Measurements from ENCODE around the gene ZNF821.
"Not testable (repeated sequence)": the region's sequence is repeated elsewhere in the genome, so short reads cannot be mapped to it uniquely, and the experiment has no call there.

Gene ZNF821

GRCh38 chr16:71902656-71903365, 18.8 kb upstream of the ZNF821 start:
- no peak for DNase-seq (ENCODE audit: low spot score)

DNA sequence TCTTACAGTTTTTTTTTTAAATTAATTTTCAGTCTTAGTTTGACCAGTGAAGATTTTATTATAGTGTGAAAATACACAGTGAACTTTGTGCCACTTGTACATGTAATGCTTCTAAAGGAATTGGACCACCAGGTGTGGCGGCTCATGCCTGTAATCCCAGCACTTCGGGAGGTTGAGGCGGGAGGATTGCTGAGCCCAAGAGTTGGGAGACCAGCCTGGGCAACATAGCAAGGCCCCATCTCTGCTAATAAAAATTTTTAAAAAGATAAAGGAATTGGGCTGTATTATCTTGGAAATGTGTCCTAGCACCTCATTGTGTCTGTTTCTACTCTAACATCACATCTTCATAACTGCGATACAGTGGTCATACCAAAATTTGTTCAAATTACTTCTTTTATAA, 15.2 kb upstream of the ZNF821 start:
- DNase-seq (ENCODE audit: low spot score), result no peak

GRCh38 chr16:71896764-71897368, 12.9 kb upstream of the ZNF821 start:
- DNase-seq (ENCODE audit: low spot score), result no peak

DNA sequence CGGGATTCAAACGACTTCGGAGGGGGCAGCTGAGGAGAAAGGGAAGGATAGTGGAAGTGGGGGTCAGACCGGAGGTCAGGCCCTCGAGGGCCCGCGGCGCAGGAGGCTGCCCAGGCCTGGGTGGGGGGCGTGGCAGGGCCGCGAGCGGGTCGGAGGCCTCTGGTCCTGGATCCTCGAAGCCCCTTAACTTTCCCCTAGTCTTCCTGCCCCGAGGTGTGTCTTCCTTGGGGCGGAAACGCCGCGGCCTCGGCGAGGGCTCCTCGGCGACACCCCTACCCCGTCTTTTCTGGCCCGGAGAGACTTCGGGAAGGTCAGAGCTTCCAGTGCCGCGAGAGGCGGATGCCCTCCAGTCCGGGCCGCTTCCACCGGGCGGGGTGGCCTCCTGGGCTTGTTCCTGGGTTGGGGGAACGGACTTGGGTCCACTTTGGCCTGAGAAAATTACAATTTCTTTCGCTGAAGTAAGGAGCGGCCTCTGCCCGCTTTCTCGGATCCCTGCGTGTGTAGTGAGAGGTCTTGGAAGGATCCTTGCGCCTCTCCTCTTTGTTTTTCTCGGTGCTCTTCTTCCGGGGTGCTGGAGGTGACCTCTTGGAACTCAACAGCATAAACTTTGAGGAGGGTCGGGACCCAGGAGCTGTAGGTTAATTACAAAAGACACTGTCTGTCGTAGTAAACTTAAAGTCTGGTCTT, 11.8 kb upstream of the ZNF821 start:
- no peak for DNase-seq (ENCODE audit: low spot score)

DNA sequence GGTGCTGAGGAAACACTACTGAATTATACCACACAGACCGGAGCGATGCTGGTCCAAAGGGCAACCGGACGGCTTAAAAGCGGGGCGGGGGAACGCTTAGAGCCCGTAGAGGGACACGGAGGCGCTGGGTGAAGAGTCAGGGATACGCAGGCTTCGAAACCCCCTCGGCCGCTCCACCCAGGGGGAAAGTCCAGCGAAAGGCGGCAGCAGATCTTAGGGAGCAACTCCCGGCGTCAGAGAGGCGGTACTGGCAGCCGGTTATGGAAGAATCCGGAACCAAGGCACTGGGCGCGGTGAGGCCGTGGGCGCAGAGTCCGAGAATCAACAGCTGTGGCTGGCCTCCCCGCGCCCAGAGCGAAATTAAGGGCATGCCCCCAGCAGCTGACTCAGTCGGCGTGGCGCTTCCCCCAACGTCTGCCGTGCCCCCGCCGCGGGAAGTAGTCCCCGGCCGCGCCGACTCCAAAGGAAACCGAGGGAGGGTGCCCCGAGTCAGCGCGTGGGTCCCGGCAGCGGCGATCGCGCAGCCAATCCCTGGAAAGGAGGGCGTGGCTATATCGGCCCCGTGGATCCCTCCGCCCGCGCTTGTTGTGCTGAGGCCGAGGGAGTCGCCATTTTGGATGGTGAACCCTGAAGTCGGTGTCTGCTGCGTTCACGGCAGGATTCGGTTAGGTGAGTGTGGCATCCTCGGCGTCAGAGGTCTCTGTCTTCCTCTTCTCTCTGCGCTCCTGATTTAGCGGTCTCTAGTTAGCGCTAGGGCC, 11.1 kb upstream of the ZNF821 start, which contains the start of gene IST1:
IST1 (plus strand) TSS at position 611 of the 758 bp plus-strand sequence. CDS start 20,110 bp downstream, outside the sequence.
- DNase-seq (ENCODE audit: low spot score), result peak; percentile 99

DNA sequence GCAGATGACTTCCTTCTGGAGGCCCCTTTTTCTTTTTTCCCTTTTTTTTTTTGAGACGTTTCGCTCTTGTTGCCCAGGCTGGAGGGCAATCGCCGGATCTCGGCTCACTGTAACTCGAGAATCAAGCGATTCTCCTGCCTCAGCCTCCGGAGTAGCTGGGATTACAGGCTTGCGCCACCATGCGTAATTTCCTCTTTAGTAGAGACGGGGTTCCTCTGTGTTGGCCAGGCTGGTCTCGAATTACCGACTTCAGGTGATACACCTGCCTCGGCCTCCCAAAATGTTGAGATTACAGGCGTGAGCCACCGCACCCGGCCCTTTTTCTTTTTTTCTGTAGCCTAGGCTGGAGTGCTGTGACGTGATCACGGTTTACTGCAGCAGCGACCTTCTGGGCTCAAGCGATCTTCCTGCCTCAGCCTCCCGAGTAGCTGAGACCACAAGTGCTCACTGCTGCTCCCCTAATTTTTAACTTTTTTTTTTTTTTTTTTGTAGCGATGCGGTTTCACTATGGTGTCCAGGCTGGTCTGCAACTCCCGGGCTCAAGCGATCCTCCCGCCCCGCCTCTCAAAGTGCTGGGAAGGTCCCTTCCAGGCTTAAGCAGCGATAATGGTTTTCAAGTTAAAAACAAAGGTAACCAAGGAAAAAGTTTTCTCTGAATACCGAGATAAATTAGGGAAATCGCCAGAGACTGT, 10.4 kb upstream of the ZNF821 start:
- peak; percentile 73 for DNase-seq (ENCODE audit: low spot score)

- DNase-seq (ENCODE audit: low spot score), result no peak
Observed at GRCh38 chr16:71893888-71894228, 9.9 kb upstream of the ZNF821 start.

DNA sequence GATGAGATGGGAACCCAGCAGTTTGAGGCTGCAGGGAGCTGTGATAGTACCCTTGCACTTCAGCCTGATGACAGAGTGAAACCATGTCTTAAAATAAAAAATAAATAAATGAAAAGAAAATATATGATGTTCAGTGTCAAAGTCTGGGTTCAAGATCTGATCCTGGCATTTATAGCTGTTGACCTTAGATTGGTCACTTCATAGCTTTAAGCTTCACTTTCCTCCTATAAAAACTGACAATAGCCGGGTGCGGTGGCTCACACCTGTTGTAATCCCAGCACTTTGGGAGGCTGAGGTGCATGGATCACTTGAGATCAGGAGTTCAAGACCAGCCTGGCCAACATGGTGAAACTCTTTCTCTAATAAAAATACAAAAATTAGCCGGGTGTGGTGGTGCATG, 5.2 kb upstream of the ZNF821 start:
- no peak for DNase-seq (ENCODE audit: low spot score)

- DNase-seq (ENCODE audit: low spot score), result no peak
Observed at GRCh38 chr16:71885261-71885650, 1.3 kb upstream of the ZNF821 start.

DNA sequence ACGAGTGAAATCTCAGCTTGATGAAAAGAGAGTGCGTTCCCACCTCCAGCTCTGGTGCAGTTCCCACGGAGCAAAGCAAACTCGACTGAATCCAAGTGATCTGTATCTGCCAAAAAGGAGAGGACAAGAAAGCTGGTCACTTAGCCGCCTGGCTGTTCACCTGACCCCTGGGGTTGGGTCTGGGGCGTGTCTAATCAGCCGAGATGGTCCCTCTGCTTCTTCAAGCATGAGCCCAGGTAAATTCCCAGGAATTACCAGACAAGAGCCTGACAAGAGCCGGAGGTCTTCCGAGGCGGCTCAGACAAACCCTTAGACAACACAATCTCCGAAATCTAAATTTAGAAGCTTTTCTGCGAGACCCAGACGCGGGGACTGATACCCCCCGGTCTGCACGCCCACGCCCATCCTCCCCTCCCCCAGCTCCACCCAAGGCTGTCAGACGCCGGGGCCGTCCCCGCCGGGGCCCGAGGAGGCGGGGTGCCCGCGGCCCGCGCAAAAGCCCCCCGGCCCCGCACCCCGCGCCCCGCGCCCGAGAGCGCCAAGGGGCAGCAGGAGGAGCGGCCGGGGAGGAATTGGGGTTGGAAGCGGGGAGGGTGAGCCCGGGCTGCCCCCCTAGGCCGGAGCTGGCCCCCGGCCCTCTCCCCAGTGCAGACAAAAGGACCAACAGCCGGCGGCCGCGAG, 674 bp downstream of the ZNF821 start:
- DNase-seq (ENCODE audit: low spot score), result no peak

DNA sequence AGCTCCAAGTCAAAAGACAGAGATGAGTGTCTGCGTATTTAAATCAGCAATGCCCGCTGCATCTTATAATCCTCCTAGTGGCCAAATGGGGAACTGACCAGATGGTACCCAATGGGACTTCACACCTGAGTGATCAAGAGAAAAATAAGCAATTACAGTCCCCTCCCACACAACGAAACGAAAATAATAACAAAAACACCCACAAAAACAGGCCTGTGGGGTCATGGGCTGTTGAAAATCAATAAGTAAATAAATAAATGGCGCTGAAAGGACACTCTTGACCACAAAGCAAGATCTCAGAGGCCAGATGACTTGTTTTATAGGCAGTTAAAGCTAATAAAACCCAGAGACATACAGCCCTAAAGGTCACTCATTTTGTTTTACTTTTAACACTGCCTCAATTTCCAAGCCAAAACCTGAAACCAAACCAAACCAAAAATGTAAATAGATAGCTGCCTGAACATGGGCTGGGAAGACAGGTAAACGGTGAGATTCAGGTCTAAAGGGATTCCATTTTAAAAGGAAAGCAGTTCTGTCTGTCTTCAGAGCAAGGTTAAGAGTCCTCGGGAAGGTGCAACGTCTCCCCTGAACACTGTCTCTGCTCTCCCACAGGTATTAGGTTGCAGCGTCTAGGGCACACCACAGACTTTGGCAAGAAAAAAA, 1.3 kb downstream of the ZNF821 start:
- DNase-seq (ENCODE audit: low spot score), result peak; percentile 80

DNA sequence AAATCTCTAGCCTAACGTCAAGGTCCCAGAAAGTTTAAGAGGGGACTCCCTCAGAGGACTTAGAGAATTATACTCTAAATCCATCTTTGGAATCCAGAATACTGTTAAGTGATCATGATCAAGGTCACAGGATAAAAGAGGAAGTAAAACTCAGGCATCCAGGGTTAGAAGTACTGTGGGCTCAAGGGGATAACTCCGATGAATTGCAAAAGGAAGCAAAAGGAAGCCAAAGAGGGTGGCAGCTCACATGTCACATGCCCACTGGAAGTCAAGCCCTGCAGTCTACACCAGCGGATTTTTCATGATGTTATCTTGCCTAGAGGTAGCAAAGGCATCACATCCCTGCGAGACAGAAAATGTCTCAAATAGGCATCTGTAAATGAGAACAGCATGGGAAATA, 3.8 kb downstream of the ZNF821 start:
- peak; percentile 59 for DNase-seq (ENCODE audit: low spot score)

DNA sequence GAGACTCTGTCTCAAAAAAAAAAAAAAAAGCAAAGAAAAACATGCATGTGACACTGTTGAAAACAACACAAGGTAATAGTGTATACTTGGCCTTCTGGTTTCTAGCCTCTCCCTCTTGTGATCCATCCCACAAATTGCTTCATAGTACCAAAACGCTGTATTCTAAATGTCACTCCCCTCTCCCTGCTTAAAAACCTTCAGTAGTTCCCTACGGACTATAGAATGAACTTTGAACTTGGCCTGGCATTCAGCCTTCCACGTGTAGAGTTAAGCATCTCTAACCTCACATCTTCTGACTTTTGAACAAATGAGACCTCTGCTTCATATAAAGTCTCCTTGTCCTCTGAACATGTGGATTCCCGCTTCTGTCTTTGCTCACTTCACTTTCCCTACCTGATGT, 5.1 kb downstream of the ZNF821 start:
- no peak for DNase-seq (ENCODE audit: low spot score)

- no peak for DNase-seq (ENCODE audit: low spot score)
Observed at GRCh38 chr16:71873199-71873598, 10.8 kb downstream of the ZNF821 start.

DNA sequence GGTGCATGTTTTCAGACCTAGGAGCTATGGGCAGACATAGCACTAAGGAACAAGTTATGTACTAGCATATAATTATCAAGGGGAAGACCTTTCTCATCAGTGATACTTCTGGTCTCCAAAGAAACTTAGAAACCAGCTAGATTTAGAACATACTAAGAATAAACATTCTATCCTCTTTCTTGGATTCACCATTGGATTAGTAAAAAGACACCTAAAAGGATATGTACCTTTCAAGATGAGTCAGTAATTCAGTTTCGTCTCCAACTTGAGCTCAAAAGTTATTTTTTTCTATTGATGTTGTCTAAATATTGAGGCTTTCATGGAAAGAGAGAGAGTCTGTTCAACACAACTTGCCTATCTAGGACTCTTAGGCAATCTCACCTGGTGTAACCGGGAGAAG, 13.2 kb downstream of the ZNF821 start:
- DNase-seq (ENCODE audit: low spot score), result no peak

- no peak for DNase-seq (ENCODE audit: low spot score)
Observed at GRCh38 chr16:71869089-71869488, 14.9 kb downstream of the ZNF821 start.

GRCh38 chr16:71867939-71868338, 16.0 kb downstream of the ZNF821 start:
- DNase-seq (ENCODE audit: low spot score), result peak; percentile 23

DNA sequence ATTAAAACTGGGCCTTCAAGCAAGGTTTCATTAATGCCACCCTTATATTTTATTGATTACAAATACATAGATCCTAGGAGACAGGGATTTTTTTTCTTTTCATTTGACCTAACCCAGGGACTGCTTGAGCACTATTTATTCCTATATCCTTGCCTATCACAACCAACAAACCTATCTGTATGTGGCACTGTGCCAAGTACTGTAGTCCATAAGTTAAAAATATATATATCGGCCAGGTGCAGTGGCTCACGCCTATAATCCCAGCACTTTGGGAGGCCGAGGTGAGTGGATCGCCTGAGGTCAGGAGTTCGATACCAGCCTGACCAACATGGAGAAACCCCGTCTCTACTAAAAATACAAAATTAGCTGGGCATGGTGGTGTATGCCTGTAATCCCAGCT, 16.8 kb downstream of the ZNF821 start:
- not testable (repeated sequence) for DNase-seq (ENCODE audit: low spot score)

DNA sequence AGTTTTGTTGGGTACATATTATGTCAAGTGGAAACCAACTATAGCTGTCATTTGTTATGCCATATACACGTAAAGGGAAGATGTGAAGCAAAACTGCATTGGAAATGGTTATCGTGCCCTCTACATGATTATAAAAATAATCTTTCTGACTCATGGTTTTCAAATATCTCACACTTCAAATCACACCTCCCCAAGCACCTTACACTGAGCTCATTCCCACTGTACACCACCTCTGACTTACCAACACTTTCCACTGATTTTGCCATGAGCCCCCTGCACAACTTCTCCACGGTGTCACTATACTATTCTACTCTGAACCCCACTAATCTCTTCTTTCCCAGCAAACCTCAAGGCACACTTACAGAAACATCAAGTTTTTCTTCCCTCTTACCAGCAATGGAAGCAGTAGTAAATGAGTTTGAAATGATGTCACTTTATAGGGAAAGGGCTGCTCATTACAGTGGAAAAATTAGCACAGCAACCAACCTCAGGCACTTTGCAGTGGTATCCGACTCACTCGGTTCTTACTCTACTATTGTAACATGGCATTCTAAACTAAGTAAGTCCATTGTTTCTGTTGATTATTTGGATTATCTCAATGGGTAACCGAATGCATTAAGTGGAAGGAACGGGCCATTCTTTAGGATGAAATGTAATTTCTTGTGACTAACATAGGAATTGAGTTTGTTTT, 18.7 kb downstream of the ZNF821 start:
- no peak for DNase-seq (ENCODE audit: low spot score)

GRCh38 chr16:71863995-71864394, 20.0 kb downstream of the ZNF821 start:
- no peak for DNase-seq (ENCODE audit: low spot score)
